ENCODE measurements around the gene CEP128.

- TF ChIP-seq GATA2 (IDR thresholded peaks at IDR 0.05; ENCODE audit: low read depth, low read length) (no peak), GATA3 (IDR thresholded peaks at IDR 0.05; ENCODE audit: low read depth, low read length) (no peak)
These were observed 169.0 kb downstream of the CEP128 start for GRCh38 chr14:80772504-80772903.

Measured in SH-SY5Y (cell line).